ENCODE measurements around the gene RTEL1. TPM values are rescaled to one million over a fixed set of nuclear protein-coding genes. Genes with fewer than 3 reads are reported as not detected.
"Not testable (repeated sequence)": the region's sequence is repeated elsewhere in the genome, so short reads cannot be mapped to it uniquely, and the experiment has no call there.

Gene RTEL1
- total RNA-seq, 4 donors from 2014 or later, result 14.1 to 87.4 (median 54.2) TPM

DNA sequence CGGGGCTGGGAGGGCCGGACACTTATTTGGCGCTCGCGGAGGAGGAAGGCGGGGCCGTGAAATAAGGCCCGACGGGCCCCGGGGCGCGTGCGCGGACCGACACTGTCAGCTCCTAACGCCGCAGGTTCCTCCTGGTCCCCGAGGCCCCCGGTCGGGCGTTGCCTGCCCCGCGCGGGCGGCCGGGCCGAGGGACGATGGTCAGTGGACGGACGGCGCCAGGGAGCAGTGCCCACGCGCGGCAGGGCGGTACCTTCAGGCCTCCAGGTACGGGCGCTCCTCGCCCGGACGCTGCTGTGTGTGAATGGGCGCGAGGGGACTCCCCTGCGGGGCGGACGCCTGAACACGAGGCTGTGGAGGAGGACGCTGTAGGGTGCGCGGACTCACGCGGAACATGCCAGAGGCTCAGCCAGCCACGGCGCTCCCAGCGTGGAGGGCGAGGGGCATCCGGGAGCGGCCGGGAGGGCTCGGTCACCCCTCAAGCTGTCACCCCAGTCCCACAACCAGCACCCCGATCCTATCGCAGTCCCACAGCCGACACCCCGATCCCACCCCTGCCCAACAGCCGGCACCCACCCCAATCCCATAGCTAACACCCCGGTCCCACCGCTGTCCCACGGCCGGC lies 30.9 kb upstream of the RTEL1 start:
- H3K4me1 ChIP-seq, result peaks cover 38 to 51% of the 10 kb centered on the region in 2 donors
- WGBS, 2 donors, result 0 to 3% methylated on average over 14 to 17 of the region's 68 CpGs

GRCh38 chr20:63627751-63628245 lies 30.3 kb upstream of the RTEL1 start:
- no peak for DNase-seq
- 0 to 20% methylated on average over 6 to 27 of the region's 28 CpGs for WGBS, 2 donors
- Histone ChIP-seq H3K27ac (peak overlapping the region; percentile 98 to 99 (median 99)), H3K36me3 (no peaks in the 10 kb centered on the region), H3K4me3 (replicated peaks in 1 of 3) (peak overlapping the region; percentile 64 to 91 (median 84)), H3K27me3 (no peaks in the 10 kb centered on the region), H3K9me3 (no peaks in the 10 kb centered on the region), H3K4me1 (peaks cover 41 to 51% of the 10 kb centered on the region in 2 donors)
- TF ChIP-seq POLR2A (IDR thresholded peaks at IDR 0.05) (no peak), CTCF (IDR thresholded peaks at IDR 0.05) (no peak)
- intact Hi-C loops (cut with DNase I), result no loop called here

More for the DNA sequence above, 30.9 kb upstream of the RTEL1 start:
- H3K4me3 ChIP-seq (replicated peaks in 1 of 3), result peak overlapping the region; percentile 64 to 91 (median 84)
- no peaks in the 10 kb centered on the region for H3K27me3 ChIP-seq
- peak overlapping the region; percentile 98 to 99 (median 99) for H3K27ac ChIP-seq
- intact Hi-C loops (cut with DNase I), result no loop called here
- TF ChIP-seq CTCF (IDR thresholded peaks at IDR 0.05) (no peak), POLR2A (IDR thresholded peaks at IDR 0.05) (peak; percentile 52 to 94)
- peak; percentile 94 to 95 for DNase-seq
- H3K9me3 ChIP-seq, result no peaks in the 10 kb centered on the region
- no peaks in the 10 kb centered on the region for H3K36me3 ChIP-seq

DNA sequence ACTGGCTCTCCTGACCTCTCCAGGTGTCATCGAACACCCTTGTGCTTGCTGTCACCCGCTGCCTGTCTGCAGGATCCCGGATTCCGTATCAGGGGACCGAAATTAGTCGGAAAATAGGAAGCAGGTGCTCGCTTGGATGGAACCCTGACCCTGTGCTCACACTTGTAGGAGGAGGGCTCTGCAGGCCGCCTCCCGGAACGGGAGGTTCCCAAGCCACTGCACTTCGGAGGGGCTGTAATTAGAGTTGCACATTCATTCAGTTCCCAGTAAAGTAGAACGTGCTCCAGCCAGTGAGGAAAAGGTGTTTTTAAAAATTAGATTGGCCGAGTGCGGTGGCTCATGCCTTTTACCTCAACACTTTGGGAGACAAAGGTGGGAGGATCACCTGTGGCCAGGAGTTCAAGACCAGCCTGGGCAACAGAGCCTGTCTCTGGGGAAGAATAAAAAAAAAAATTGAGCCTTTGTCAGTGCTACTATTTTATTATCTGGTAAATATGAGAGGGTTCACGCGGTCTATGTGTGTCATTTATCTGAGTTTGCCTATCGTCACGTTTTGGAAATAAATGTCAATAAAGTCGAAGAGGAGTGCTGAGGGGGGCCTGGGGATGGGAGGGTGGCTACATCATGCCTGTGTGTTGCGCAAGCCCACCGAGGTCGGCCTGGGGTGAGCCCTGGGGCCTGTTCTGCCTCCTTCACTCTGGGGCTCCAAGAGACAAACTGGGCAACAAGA lies 29.7 kb upstream of the RTEL1 start:
- DNase-seq, result peak; percentile 80 to 83
- peak overlapping the region; percentile 98 to 99 (median 99) for H3K27ac ChIP-seq
- peaks cover 47 to 55% of the 10 kb centered on the region in 2 donors for H3K4me1 ChIP-seq
- intact Hi-C loops (cut with DNase I), result no loop called here
- H3K9me3 ChIP-seq, result no peaks in the 10 kb centered on the region
- 21 to 33% methylated on average over 17 to 22 of the region's 22 CpGs for WGBS, 2 donors
- no peaks in the 10 kb centered on the region for H3K36me3 ChIP-seq
- H3K27me3 ChIP-seq, result no peaks in the 10 kb centered on the region
- H3K4me3 ChIP-seq (replicated peaks in 1 of 3), result peak overlapping the region in 2 of 3 donors; percentile 84 to 91
- TF ChIP-seq CTCF (IDR thresholded peaks at IDR 0.05), result no peak
- peak in 1 of 2 donors; percentile 70 for TF ChIP-seq POLR2A (IDR thresholded peaks at IDR 0.05)

DNA sequence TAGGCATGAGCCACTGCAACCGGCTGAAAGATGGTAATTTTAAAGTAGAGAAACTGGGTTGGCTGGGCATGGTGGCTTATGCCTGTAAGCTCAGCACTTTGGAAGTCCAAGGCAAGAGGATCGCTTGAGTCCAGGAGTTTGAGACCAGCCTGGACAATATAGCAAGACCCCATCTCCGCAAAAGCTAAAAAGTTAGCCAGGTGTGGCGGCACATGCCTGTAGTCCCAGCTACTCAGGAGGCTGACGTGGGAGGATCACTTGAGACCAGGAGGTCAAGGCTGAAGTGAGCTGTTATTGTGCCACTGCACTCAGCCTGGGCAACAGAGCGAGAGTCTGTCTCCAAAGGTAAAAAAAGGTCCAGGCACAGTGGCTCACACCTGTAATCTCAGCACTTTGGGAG lies 27.2 kb upstream of the RTEL1 start:
- peak in 1 of 2 donors; percentile 45 for DNase-seq
- H3K27ac ChIP-seq, result peak overlapping the region; percentile 91 to 99 (median 98)
- H3K9me3 ChIP-seq; H3K36me3 ChIP-seq; intact Hi-C loops (cut with DNase I); H3K4me3 ChIP-seq (replicated peaks in 1 of 3); H3K27me3 ChIP-seq: not testable (repeated sequence)
- H3K4me1 ChIP-seq, result peaks cover 59 to 63% of the 10 kb centered on the region in 2 donors
- 83 to 89% methylated on average over 6 of the region's 6 CpGs for WGBS, 2 donors

- H3K4me3 ChIP-seq (replicated peaks in 1 of 3); H3K9me3 ChIP-seq; H3K36me3 ChIP-seq; H3K27me3 ChIP-seq; intact Hi-C loops (cut with DNase I): not testable (repeated sequence)
- peak in 1 of 2 donors; percentile 12 for TF ChIP-seq POLR2A (IDR thresholded peaks at IDR 0.05)
- WGBS, 2 donors, result 29 to 35% methylated on average over 10 of the region's 10 CpGs
- Histone ChIP-seq H3K27ac (peak overlapping the region; percentile 91 to 99 (median 98)), H3K4me1 (peaks cover 61 to 67% of the 10 kb centered on the region in 2 donors)
- peak; percentile 95 for DNase-seq
Observed at GRCh38 chr20:63631426-63631825, 26.7 kb upstream of the RTEL1 start.

- intact Hi-C loops (cut with DNase I), result no loop called here
- Histone ChIP-seq H3K4me1 (peaks cover 58 to 71% of the 10 kb centered on the region in 2 donors), H3K9me3 (no peaks in the 10 kb centered on the region), H3K36me3 (no peaks in the 10 kb centered on the region), H3K4me3 (replicated peaks in 1 of 3) (no peak overlapping the region), H3K27ac (peak overlapping the region; percentile 91 to 99 (median 98)), H3K27me3 (no peaks in the 10 kb centered on the region)
- DNase-seq, result peak; percentile 59 to 62
- no peak for TF ChIP-seq POLR2A (IDR thresholded peaks at IDR 0.05)
- TF ChIP-seq CTCF (IDR thresholded peaks at IDR 0.05), result no peak
- WGBS, 2 donors, result 67 to 69% methylated on average over 9 of the region's 9 CpGs
Observed at GRCh38 chr20:63633732-63634131, 24.4 kb upstream of the RTEL1 start.
